Right lung (tissue), 5 donors: ENCODE measurements around the gene NCOA6. TPM values are rescaled to one million over a fixed set of nuclear protein-coding genes. Genes with fewer than 3 reads are reported as not detected.
"Not testable (repeated sequence)": the region's sequence is repeated elsewhere in the genome, so short reads cannot be mapped to it uniquely, and the experiment has no call there.

ENCODE experiments used
- DNase-seq, 2 donors: peaks; one replicate each; pipeline ENCODE4 v3.0.0-alpha.2; 2013
- polyA plus RNA-seq, 5 donors: library from polyadenylated mRNA; unstranded; fragments of 120-200 nt; gene quantifications; one replicate each; pipeline versions ENCODE4 v1.2.1 to v1.2.3, GENCODE V29; 2013; ENCODE audit warnings: inconsistent platforms in 1 of 5, low replicate concordance in 1 of 5; ENCODE audit not compliant: insufficient read length in 5 of 5, insufficient read depth in 1 of 5

Gene NCOA6
- polyA plus RNA-seq, 5 donors: 38.6 to 50.5 (median 43.0) TPM

- DNase-seq: not testable (repeated sequence)
Observed at GRCh38 chr20:34722560-34722959, 102.9 kb downstream of the NCOA6 start.

- DNase-seq: no peak
Observed at GRCh38 chr20:34720266-34720665, 105.2 kb downstream of the NCOA6 start.

- not testable (repeated sequence) for DNase-seq
Observed at GRCh38 chr20:34719242-34720017, 106.0 kb downstream of the NCOA6 start.

GRCh38 chr20:34717230-34718095 lies 108.0 kb downstream of the NCOA6 start:
- DNase-seq: no peak

GRCh38 chr20:34716921-34717229 lies 108.6 kb downstream of the NCOA6 start:
- no peak for DNase-seq

- no peak for DNase-seq
Observed at GRCh38 chr20:34715384-34715783, 110.1 kb downstream of the NCOA6 start.

- not testable (repeated sequence) for DNase-seq
Observed at GRCh38 chr20:34713944-34714515, 111.4 kb downstream of the NCOA6 start.

GRCh38 chr20:34713194-34713943 lies 112.1 kb downstream of the NCOA6 start:
- DNase-seq: peak; percentile 37 to 59

GRCh38 chr20:34712525-34713192 lies 112.8 kb downstream of the NCOA6 start:
- no peak for DNase-seq

GRCh38 chr20:34711813-34712430 lies 113.5 kb downstream of the NCOA6 start:
- no peak for DNase-seq

GRCh38 chr20:34710861-34711574 lies 114.4 kb downstream of the NCOA6 start:
- DNase-seq: no peak

- no peak for DNase-seq
Observed at GRCh38 chr20:34710568-34710839, 114.9 kb downstream of the NCOA6 start.

- peak; percentile 82 to 84 for DNase-seq
Observed at GRCh38 chr20:34709831-34710567, 115.5 kb downstream of the NCOA6 start.

- peak; percentile 73 to 77 for DNase-seq
Observed at GRCh38 chr20:34709044-34709830, 116.2 kb downstream of the NCOA6 start.

- DNase-seq: peak in 1 of 2 donors; percentile 26
Observed at GRCh38 chr20:34708621-34709043, 116.8 kb downstream of the NCOA6 start.

GRCh38 chr20:34706912-34707784 lies 118.3 kb downstream of the NCOA6 start:
- no peak for DNase-seq

GRCh38 chr20:34706302-34706875 lies 119.1 kb downstream of the NCOA6 start:
- no peak for DNase-seq
